Endothelial cell of umbilical vein (primary cell): ENCODE data around the gene FAM177B. TPM values are rescaled to one million over a fixed set of nuclear protein-coding genes. Genes with fewer than 3 reads are reported as not detected.

Source experiments
- BruUV-seq: library from RNA; stranded (reverse); fragments of 400-500 nt; replicated peaks from 2 replicates; lab custom pipeline; 2021; lab: Mats Ljungman, UMichigan
- CTCF ChIA-PET: fragments of 300-600, 350-600 bp; sonication (Branson Sonifier 250); formaldehyde crosslinking; loops from one replicate; lab custom pipeline; 2021; ENCODE audit warnings: antibody characterized with exemption, inconsistent platforms; lab: Charles Lee
- POLR2A ChIA-PET: fragments of 300-600, 350-600 bp; sonication (Branson Sonifier 250); formaldehyde crosslinking; loops from one replicate; lab custom pipeline; 2021; ENCODE audit warnings: antibody characterized with exemption, inconsistent platforms; lab: Charles Lee
- DNase-seq: peaks from one replicate; pipeline ENCODE4 v3.0.0-alpha.2; 2011; ENCODE audit warnings: low read depth, low spot score
- FAIRE-seq: peaks from 2 replicates; lab custom pipeline; 2011; peaks lifted over from hg19 to GRCh38; lab: Jason Lieb, UNC
- H2AFZ ChIP-seq: 2 replicates; pipeline ENCODE4 v1.6.0; 2012; ENCODE audit warnings: low read depth, low read length, control low read depth, inconsistent platforms
- H3K27ac ChIP-seq: 2 replicates; pipeline ENCODE4 v1.5.1; 2011; ENCODE audit warnings: low read depth, mild to moderate bottlenecking, control low read depth, low read length, moderate library complexity; ENCODE audit not compliant: insufficient read depth
- H3K27me3 ChIP-seq, 2 experiments: 2 replicates each; pipeline versions ENCODE4 v1.6.0 to v1.6.1; 2011; ENCODE audit warnings: low read length in 2 of 2, mixed read lengths in 1 of 2; ENCODE audit not compliant: control insufficient read depth in 2 of 2, insufficient read depth in 2 of 2
- H3K36me3 ChIP-seq, 2 experiments: 2 replicates in 1 of 2; 3 replicates in 1 of 2; pipeline ENCODE4 v1.5.1; 2011; ENCODE audit warnings: low read length in 2 of 2, mild to moderate bottlenecking in 1 of 2, moderate library complexity in 1 of 2; ENCODE audit not compliant: control insufficient read depth in 2 of 2, insufficient read depth in 2 of 2; ENCODE audit errors: extremely low read depth in 1 of 2
- H3K4me1 ChIP-seq: 3 replicates; pipeline ENCODE4 v1.5.1; 2011; ENCODE audit warnings: mild to moderate bottlenecking, low read length; ENCODE audit not compliant: control insufficient read depth, insufficient read depth; ENCODE audit errors: extremely low read depth
- H3K4me2 ChIP-seq: 2 replicates; pipeline ENCODE4 v1.6.1; 2011; ENCODE audit warnings: low read length, control low read depth, mixed read lengths; ENCODE audit not compliant: insufficient read depth
- H3K4me3 ChIP-seq, 3 experiments: fragments of 200-600 bp in 1 of 3; sonication (generic), shearing (Covaris generic) in 1 of 3; replicated peaks in 1 of 3; 2 replicates each; pipeline ENCODE4 v1.5.1; 2011 to 2016; ENCODE audit warnings: control low read depth in 3 of 3, low read length in 3 of 3, mild to moderate bottlenecking in 2 of 3, inconsistent platforms in 1 of 3, low read depth in 1 of 3, moderate library complexity in 1 of 3; ENCODE audit not compliant: insufficient read depth in 1 of 3
- H3K79me2 ChIP-seq: 2 replicates; pipeline ENCODE4 v1.6.0; 2012; ENCODE audit warnings: low read length, inconsistent platforms; ENCODE audit not compliant: control insufficient read depth, insufficient read depth
- H3K9ac ChIP-seq: replicated peaks from 2 replicates; pipeline ENCODE3; 2011; ENCODE audit warnings: low read length, control low read depth; ENCODE audit not compliant: insufficient read depth; ENCODE audit errors: extremely low read depth
- H3K9me1 ChIP-seq: replicated peaks from 3 replicates; pipeline ENCODE4 v1.6.0; 2011; ENCODE audit warnings: mild to moderate bottlenecking, low read length; ENCODE audit not compliant: control insufficient read depth, insufficient read depth; ENCODE audit errors: extremely low read depth
- H3K9me3 ChIP-seq: replicated peaks from 2 replicates; pipeline ENCODE4 v1.5.1; 2012; ENCODE audit warnings: low read length, inconsistent platforms; ENCODE audit not compliant: control insufficient read depth, insufficient read depth
- H4K20me1 ChIP-seq: replicated peaks from 2 replicates; pipeline ENCODE3; 2011; ENCODE audit warnings: mild to moderate bottlenecking, low read length; ENCODE audit not compliant: control insufficient read depth, insufficient read depth; ENCODE audit errors: extremely low read depth
- CTCF ChIP-seq, 2 donors: IDR thresholded peaks; 1 replicate in 1 of 2; 2 replicates in 1 of 2; pipeline ENCODE4 v1.5.1; 2011; ENCODE audit warnings: low read length in 2 of 2, mild to moderate bottlenecking in 2 of 2, moderate library complexity in 2 of 2, control low read depth in 1 of 2, inconsistent platforms in 1 of 2, low read depth in 1 of 2; ENCODE audit not compliant: insufficient read depth in 1 of 2; ENCODE audit errors: extremely low read depth in 1 of 2
- EZH2 ChIP-seq: IDR thresholded peaks from 2 replicates; pipeline ENCODE4 v1.6.1; 2012; ENCODE audit warnings: borderline replicate concordance, low read depth, mild to moderate bottlenecking, moderate library complexity, low read length, inconsistent platforms; ENCODE audit not compliant: severe bottlenecking
- FOS ChIP-seq: IDR thresholded peaks from 2 replicates; pipeline ENCODE4 v1.6.1; 2011; ENCODE audit warnings: mild to moderate bottlenecking, low read length, moderate library complexity, borderline replicate concordance; ENCODE audit not compliant: insufficient read depth
- GATA2 ChIP-seq: IDR thresholded peaks from 2 replicates; pipeline ENCODE4 v1.7.0; 2011; ENCODE audit warnings: low read depth, mild to moderate bottlenecking, moderate library complexity, mixed read lengths, low read length; ENCODE audit not compliant: insufficient read length, insufficient read depth
- JUN ChIP-seq: IDR thresholded peaks from 2 replicates; pipeline ENCODE4 v1.6.1; 2011; ENCODE audit warnings: borderline replicate concordance, low read depth; ENCODE audit not compliant: insufficient read length, insufficient read depth
- MAX ChIP-seq: IDR thresholded peaks from 2 replicates; pipeline ENCODE4 v1.6.1; 2011; ENCODE audit not compliant: insufficient read depth, insufficient read length
- MYC ChIP-seq: IDR thresholded peaks from one replicate; pipeline ENCODE4 v1.6.1; 2011; ENCODE audit warnings: mild to moderate bottlenecking, low read depth, low read length
- POLR2A ChIP-seq: IDR thresholded peaks from 2 replicates; pipeline ENCODE4 v1.6.1; 2012; ENCODE audit warnings: low read depth, mild to moderate bottlenecking, control low read depth, low read length
- POLR2AphosphoS5 ChIP-seq: IDR thresholded peaks from 2 replicates; pipeline ENCODE4 v1.6.1; 2012; ENCODE audit warnings: low read depth, mild to moderate bottlenecking, control low read depth, low read length, moderate library complexity; ENCODE audit not compliant: insufficient read depth
- dilution Hi-C: fragments of 300-500 bp; cut with MboI; formaldehyde crosslinking; loops from one replicate; pipeline ENCODE4 v1.15.0; 2019; ENCODE audit warnings: low sequenced_read_pairs; ENCODE audit not compliant: extremely low pct_ligation_motif_present
- intact Hi-C: fragments of 100-400 bp; cut with micrococcal nuclease; formaldehyde crosslinking; loops from one replicate; pipeline ENCODE4 v1.10.0; 2022
- polyA plus RNA-seq, 4 experiments: library from polyadenylated mRNA; depleted of rRNA in 3 of 4; stranded (reverse) in 3 of 4; unstranded in 1 of 4; fragments of >200 nt; gene quantifications; 2 replicates each; pipeline versions ENCODE4 v1.2.1 to v1.2.3, GENCODE V29; 2011 to 2012; ENCODE audit warnings: missing spikeins in 1 of 4
- total RNA-seq: library from RNA; stranded (reverse); gene quantifications from 2 replicates; pipeline ENCODE4 v1.2.3, GENCODE V29; 2021

Gene FAM177B
- total and polyA plus RNA-seq, 2 donors (not counting 3 experiments of a cell fraction or from before 2014, with no cell fraction given): not detected

- Histone ChIP-seq H3K4me1 (peaks cover 22% of the 10 kb centered on the region), H3K27me3 (peaks cover 0 to 5% of the 10 kb centered on the region in 2 experiments), H3K27ac (no peak overlapping the region), H3K9me1 (no peaks in the 10 kb centered on the region), H2AFZ (no peak overlapping the region), H3K4me3 (no peak overlapping the region), H3K36me3 (no peaks in the 10 kb centered on the region), H3K9ac (no peak overlapping the region), H4K20me1 (no peaks in the 10 kb centered on the region), H3K9me3 (no peaks in the 10 kb centered on the region), H3K4me2 (no peak overlapping the region), H3K79me2 (no peaks in the 10 kb centered on the region)
- DNase-seq (no peak), FAIRE-seq (no peak)
- dilution Hi-C loops: loop anchor here (25.0 kb wide), 1 partner anchor 304 kb away; no protein-coding TSS in a partner anchor
- no TSS peak for BruUV-seq
- intact Hi-C loops: no loop called here
- POLR2A ChIA-PET: no interaction called here
- CTCF ChIA-PET: no interaction called here
- TF ChIP-seq EZH2: no peak
- no peak for TF ChIP-seq GATA2
- TF ChIP-seq POLR2A: no peak
- no peak for TF ChIP-seq POLR2AphosphoS5
- TF ChIP-seq MAX: no peak
- TF ChIP-seq FOS: no peak
- TF ChIP-seq MYC: no peak
- no peak for TF ChIP-seq JUN
Measured at GRCh38 chr1:222783051-222783450, 46.0 kb downstream of the FAM177B start.

GRCh38 chr1:222784371-222784770, 47.4 kb downstream of the FAM177B start:
- Histone ChIP-seq H3K4me2 (no peak overlapping the region), H3K9ac (no peak overlapping the region), H3K27me3 (peaks cover 0 to 5% of the 10 kb centered on the region in 2 experiments), H3K36me3 (no peaks in the 10 kb centered on the region), H3K9me1 (no peaks in the 10 kb centered on the region), H4K20me1 (no peaks in the 10 kb centered on the region), H3K27ac (no peak overlapping the region), H3K9me3 (no peaks in the 10 kb centered on the region), H3K4me1 (peaks cover 22% of the 10 kb centered on the region), H3K79me2 (no peaks in the 10 kb centered on the region), H2AFZ (no peak overlapping the region), H3K4me3 (no peak overlapping the region)
- TF ChIP-seq POLR2A (no peak), POLR2AphosphoS5 (no peak), GATA2 (no peak), MYC (no peak), FOS (no peak), EZH2 (no peak), CTCF (IDR thresholded peaks at IDR 0.05; ENCODE audit: extremely low read depth in 1 of 2, insufficient read depth in 1 of 2, low read depth in 1 of 2, low read length in 2 of 2) (no peak), MAX (no peak), JUN (no peak)
- dilution Hi-C loops: loop anchor here (25.0 kb wide), 1 partner anchor 303 kb away; no protein-coding TSS in a partner anchor
- BruUV-seq: no TSS peak
- ChIA-PET POLR2A (no interaction called here), CTCF (interaction anchor here (0.6 to 2.9 kb wide), 6 partner anchors 13 to 349 kb away, joined by 3 to 8 read pairs (median 4); no protein-coding TSS in a partner anchor)
- FAIRE-seq (no peak), DNase-seq (no peak)
- intact Hi-C loops: no loop called here
